A673 (cell line): ENCODE measurements around the gene HMGCS2.

Experiments used
- CTCF ChIP-seq: fragments of 300-800, 200-600 bp; sonication (generic); conservative IDR thresholded peaks from 2 replicates; pipeline ENCODE4 v1.5.1; 2017; ENCODE audit warnings: low read depth, mild to moderate bottlenecking, antibody characterized with exemption, low read length, moderate library complexity, mixed read lengths
- EZH2 ChIP-seq: fragments of 200-600 bp; sonication (generic); IDR thresholded peaks from 2 replicates; pipeline ENCODE4 v1.6.1; 2017; ENCODE audit warnings: borderline replicate concordance, low read depth, mild to moderate bottlenecking, mixed read lengths, antibody characterized with exemption, low read length; ENCODE audit not compliant: poor library complexity, severe bottlenecking

- TF ChIP-seq CTCF: no peak
- no peak for TF ChIP-seq EZH2
Observed at GRCh38 chr1:119815928-119816327, 47.2 kb upstream of the HMGCS2 start.
